GM19395 (cell line): ENCODE measurements around the gene HYI.
"Not testable (repeated sequence)": the region's sequence is repeated elsewhere in the genome, so short reads cannot be mapped to it uniquely, and the experiment has no call there.

Source experiments
- ATAC-seq: cut with Tn5 transposase; IDR thresholded peaks from one replicate; pipeline ENCODE4 v1.9.1; 2021; ENCODE audit warnings: mild to moderate bottlenecking, moderate library complexity; ENCODE audit not compliant: unreplicated experiment

Gene HYI, protein sequence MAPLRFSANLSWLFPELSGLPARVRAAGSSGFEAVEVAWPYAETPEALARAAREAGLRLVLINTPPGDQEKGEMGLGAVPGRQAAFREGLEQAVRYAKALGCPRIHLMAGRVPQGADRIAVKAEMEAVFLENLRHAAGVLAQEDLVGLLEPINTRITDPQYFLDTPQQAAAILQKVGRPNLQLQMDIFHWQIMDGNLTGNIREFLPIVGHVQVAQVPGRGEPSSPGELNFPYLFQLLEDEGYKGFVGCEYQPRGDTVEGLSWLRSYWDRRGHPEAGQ

DNA sequence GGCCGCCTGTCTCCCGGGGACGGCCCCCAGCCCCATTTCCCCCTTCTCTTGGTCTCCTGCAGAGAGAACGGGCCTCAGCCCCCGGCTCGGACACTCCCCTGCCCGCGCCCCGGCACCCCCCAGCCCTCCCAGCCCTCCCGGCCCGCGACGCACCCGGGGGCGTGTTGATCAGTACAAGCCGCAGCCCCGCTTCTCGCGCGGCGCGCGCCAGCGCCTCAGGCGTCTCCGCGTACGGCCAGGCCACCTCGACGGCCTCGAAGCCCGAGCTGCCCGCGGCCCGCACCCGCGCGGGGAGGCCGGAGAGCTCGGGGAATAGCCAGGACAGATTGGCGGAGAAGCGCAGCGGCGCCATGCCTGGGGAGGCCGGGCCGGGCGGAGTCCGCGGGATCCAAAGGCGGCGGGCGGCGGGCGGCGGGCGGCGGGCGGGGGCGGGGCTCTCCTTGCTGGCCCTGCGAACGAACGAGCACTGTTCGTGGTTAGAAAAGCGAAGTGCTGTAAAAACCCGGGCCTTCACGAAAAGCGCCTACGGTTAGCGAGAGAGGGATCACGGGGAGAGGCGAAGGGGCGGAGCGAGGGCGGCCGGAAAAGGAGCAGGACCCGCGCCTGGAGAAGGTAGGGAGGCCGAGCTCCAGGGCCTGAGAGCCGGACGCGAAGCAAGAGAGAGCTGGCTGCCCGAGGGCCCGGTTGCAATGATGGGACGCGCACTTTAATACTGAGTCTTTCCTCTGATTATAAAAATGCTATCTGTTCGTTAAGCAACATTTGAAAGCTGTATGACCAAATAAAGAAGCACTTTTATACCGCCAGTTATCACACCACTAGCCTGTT, at the start of gene HYI:
HYI (minus strand) TSS at position 490 of the 828 bp plus-strand sequence; CDS start at position 352, 138 bp downstream.
- ATAC-seq: peak; percentile 47

DNA sequence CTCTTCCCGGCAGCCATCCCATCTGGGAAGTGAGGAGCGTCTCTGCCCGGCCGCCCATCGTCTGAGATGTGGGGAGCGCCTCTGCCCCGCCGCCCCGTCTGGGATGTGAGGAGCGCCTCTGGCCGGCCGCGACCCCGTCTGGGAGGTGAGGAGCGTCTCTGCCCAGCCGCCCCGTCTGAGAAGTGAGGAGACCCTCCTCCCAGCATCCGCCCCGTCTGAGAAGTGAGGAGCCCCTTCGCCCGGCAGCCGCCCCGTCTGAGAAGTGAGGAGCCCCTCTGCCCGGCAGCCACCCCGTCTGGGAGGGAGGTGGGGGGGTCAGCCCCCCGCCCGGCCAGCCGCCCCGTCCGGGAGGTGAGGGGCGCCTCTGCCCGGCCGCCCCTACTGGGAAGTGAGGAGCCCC, 48.1 kb upstream of the HYI start:
- ATAC-seq: not testable (repeated sequence)

DNA sequence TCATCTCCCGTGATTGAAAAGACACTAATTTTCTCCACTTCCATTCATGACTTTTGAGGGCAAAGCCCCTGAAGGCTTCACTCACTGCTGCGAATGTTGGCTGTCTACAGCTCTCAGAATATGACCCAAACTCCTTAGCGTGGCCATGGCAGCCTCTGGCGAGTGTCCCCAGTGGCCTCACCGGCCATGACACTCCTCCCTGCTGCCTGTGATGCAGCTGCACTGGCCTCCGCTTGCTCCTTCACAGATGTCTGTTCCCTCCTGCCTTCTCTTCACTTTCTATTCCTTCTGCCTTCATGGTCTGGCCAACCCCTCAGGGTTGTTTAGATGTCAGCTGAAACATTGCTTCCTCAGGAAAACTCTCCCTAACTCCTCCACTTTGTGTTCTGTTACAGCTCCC, 46.2 kb upstream of the HYI start:
- ATAC-seq: no peak

DNA sequence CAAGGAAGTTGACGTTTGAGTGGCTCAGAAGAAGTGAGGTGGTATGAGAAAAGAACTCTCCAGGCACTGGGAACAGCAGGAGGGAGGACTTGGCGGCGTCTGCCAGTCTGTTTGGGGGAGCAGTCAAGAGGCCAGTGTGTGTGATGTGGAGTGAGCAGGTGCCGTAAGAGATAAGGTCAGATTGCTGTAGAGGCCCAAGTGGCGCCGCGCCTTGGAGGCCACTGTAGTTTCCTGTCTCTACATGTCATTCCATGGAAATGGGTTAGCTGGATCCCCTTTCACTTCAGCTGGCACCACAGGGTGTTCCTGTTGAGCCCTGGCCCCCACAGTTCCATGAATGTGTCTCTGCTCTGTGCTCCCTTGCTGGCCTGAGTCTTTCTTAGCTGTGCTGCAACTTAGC, 41.5 kb upstream of the HYI start:
- ATAC-seq: no peak

DNA sequence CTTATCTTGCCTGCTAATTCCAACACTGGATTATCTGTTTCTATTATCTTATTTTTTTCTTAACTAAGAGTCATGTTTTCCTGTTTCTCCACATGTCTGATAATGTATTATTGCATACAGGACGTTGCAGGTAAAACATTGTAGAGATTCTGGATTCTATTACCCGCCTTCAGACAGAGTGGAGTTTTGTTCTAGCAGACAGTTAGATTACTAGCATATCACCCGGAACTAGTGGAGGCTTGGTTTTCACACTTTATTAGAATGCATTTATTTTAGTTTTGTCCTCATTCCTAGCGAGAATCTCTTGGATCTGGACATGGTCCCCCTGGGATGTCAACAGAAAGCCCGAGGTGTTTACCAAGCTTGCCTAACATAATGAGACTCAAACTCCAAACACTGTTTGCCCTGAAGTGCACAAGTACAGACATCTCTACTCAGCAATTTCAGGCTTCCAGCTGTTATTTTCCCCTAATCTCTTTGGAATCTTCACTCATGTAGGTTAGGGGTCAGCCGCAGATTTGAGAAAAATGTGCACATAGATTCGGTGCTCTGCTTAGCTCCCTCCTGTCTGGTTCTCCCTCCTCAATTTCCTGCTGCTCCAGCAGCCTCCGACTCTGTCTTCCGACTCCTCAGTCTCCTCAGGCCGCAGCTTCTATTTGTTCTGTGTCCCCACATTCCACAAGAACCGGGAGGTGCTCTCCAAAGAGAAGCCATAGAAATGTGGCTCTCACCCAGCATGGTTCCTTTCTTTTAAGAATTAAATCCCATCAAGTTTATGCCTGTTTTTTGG, 40.1 kb upstream of the HYI start:
- no peak for ATAC-seq

DNA sequence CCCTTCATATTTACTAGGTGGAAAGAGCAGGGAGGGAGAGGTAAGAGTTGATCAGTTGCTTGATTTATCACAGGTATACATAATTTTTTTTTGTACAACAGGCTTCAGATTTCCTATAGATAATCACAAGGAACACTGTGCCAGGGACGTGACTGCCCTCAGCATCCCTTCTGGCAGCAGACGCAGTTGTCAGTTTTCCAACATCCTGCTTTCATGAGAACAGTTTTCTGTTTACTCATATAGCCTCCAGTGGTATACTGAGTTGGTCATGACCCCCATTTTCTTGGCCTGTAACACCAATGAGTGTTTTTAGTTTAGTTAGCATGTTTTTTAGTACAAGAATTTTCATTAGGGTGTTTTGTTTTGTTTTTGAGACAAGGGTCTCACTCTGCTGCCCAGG, 39.1 kb upstream of the HYI start:
- ATAC-seq: no peak

DNA sequence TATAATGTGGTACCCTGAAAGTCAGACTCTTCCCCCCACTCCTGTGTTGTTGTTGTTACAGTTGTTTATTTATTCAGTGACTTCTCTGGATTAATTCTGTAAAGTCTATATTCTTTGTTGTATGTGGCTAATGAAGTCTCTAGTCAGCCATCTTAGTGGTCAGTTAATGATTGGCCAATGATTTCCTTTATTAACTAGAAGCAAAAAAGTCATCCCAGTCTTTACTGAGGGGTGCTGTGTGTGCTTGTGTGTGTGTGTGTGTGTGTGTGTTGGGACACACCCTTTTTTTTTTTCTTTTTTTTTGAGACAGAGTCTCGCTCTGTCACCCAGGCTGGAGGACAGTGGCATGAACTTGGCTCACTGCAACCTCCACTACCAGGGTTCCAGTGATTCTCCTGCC, 37.3 kb upstream of the HYI start:
- no peak for ATAC-seq

DNA sequence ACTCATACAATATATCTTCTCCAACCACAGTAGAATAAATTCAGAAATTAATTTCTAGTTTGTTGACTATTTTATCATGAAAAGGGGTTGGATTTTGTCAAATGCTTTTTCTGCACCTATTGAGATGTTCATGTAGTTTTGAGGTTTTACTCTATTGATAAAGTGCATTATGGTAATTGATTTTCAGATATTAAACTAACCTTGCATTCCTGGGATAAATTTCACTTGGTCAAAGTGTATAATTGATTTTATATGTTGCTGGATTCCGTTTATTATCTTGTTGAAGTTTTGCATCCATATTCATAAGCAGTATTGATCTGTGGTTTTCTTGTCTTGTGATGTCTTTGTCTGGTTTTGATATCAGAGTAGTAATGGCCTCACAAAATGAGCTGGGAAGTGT, 34.4 kb upstream of the HYI start:
- ATAC-seq: no peak

DNA sequence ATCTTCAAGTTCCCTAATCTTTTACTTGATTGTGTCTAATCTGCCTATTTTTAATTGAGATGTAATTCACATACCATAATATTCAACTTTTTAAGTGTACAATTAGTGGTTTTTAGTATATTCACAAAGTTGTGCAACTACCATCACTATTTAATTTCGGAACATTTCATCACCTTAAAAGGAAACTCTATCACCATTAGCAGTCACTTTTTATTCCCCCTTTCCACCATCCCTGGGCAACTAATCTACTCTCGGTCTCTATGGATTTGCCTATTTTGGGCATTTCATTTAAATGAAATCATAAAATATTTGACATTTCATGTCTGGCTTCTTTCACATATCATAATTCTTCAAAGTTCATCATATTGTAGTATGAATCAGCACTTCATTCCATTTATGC, 30.6 kb upstream of the HYI start:
- ATAC-seq: no peak

DNA sequence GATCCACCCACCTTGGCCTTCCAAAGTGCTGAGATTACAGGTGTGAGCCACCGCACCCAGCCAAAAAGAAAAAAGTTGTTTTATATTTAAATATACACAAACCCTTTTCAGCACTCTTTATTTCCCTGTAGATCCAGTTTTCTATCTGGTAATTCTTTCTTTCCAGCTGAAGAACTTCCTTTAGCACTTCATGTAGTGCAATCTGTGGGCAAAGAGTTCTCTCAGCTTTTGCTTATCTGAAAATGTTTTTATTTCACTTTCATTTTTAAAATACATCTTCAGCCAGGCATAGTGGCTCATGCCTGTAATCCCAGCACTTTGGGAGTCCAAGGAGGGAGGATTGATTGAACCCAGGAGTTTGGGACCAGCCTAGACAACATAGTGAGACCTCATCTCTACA, 28.5 kb upstream of the HYI start:
- ATAC-seq: no peak

DNA sequence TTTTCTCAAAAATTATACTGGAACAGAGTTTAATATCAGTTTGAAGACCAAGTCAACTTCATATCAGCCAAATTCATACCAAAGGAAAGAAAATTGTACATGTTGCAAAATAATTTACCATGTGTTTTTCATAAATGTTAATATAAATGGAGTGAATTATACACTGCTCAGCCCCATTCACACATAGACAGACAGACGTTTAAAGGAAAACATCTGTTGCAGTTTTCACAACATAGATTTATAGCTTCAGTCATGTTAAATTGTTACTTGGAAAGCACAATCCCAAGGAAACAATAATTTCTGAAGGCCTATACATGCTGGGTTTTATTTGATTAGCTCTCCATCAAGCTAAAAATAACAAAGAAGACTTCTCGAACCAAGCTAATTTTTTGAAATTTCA, 27.8 kb upstream of the HYI start:
- ATAC-seq: no peak

DNA sequence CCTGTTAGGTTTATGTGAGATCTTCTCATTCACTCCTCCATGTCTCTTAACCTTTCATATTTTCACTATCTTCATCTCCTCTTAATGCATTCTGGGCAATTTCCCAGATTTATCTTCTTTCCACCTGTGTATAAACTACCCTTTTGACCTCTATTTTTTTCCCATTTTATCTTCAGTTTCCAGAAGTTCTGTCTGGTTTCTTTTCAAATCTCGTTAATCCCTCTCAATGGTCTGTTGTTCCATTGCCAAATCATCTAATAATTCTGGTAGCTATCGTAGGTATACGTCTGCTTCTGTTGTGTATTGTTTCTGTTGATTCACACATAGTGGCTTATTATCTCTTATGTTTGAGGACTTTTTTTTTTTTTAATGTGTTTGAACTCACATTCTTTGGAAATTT, 25.7 kb upstream of the HYI start:
- ATAC-seq: no peak

DNA sequence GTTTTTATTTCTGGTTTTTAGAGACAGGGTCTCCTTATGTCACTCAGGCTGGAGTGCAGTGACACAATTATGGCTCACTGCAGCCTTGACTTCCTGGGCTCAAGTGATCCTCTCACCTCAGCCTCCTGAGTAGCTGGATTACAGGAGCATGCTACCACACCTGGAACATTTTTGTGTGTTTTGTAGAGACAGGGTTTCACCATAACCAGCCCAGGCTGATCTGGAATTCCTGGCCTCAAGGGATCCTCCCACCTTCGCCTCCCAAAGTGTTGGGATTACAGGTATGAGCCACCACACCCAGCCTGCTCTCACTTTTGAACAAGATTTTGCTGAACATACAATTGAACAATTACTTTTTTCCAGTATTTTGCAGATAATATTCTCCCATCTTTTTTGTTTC, 24.0 kb upstream of the HYI start:
- no peak for ATAC-seq

DNA sequence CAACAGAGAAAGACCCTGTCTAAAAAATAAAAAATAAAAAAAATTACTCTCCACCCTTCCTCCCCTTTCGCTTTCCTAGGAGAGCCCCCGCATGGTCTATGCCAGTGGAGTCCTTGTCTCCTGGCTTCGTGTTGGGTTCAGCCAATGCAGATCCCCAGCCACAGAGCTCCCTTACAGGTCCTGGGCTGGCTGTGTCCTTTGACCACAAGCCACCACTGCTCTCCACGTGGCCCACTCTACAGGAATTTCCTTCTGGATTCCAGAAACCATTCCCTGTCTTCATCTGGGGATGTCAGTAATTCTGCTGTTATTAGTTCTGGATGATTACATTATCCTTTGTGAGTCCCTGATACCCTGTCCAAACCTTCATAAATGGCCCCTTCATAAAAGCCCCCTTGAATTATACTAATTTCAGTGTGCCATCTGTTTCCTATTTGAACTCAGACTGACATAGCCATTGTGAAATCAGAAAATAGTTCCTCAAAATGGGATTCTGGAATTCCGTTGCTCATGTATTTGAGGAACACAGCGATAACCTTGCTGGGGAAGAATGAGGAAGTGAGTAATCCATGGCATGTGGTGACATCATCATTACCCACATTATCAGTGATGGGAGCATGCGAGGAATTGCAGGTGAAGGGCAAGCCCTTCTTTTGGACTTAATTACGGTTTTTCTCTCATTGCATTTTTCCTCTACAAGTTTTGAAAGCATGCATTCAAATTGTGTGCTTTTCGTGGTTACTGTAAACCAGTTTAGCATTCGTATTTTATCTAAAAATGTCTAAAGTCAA, 22.1 kb upstream of the HYI start:
- ATAC-seq: not testable (repeated sequence)

DNA sequence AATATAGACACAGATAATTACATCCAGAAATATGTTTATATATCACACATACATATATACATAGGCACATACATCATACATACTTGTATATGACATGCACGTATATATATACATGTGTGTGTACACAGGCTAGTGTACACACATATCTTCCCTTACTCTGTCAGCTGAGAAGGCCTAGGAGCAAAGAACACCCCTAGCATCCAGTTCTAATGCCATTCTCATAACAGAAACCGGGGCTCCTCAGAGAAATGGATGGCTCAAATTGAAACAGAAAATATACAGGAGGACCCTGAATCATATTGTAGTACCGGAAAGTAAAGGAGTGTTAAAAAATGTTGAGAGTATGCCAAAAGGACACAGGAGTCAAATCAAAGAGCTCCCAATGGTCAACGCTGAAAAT, 19.7 kb upstream of the HYI start:
- ATAC-seq: no peak

DNA sequence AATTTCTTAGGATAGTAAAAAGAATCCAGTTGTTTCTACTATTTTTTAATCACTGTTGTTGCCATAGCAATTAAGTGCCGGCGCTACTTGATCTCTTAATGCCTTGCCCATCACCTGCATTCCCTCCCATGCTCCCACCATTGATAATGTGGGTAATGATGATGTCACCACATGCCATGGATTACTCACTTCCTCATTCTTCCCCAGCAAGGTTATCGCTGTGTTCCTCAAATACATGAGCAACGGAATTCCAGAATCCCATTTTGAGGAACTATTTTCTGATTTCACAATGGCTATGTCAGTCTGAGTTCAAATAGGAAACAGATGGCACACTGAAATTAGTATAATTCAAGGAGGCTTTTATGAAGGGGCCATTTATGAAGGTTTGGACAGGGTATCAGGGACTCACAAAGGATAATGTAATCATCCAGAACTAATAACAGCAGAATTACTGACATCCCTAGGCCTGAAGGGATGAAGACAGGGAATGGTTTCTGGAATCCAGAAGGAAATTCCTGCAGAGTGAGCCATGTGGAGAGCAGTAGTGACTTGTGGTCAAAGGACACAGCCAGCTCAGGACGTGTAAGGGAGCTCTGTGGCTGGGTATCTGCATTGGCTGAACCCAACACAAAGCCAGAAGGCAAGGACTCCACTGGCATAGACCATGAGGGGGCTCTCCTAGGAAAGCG, 18.9 kb upstream of the HYI start:
- not testable (repeated sequence) for ATAC-seq

DNA sequence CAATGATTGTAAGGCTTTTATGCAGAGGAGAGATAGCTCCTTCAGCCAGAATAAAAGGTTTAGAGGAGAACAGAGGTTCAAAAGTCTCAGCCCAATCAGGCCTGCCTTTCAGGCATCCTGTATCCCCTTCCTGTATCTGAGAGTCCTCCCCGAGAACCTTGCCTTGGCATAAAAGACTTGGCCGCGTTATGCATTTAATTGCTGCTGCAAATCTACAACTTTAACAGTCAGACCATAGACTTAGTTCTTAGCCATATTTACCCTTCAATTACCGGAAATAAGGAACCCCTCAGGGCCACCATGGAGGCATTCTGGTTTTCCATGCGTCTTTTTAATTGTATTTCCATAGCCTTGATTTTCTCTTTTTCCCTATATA, 18.3 kb upstream of the HYI start:
- ATAC-seq: no peak

DNA sequence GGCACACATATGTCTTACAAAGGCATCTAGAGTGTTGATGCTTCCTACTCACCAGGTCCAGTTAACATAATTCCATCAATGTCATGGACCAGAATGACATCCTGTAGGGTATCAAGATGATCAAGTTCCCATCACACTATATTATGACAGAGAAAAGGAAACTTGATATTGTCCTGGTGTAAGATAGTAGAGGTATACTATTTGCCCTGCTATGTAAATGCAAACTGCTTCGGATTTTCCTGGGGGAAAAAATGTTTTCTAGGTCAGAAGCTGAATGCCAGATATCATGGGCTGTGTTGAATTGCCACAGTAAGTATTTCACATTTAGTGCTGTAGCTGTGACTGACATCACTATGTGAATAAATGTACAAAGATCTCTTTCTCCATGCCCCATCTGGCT, 16.2 kb upstream of the HYI start:
- no peak for ATAC-seq

DNA sequence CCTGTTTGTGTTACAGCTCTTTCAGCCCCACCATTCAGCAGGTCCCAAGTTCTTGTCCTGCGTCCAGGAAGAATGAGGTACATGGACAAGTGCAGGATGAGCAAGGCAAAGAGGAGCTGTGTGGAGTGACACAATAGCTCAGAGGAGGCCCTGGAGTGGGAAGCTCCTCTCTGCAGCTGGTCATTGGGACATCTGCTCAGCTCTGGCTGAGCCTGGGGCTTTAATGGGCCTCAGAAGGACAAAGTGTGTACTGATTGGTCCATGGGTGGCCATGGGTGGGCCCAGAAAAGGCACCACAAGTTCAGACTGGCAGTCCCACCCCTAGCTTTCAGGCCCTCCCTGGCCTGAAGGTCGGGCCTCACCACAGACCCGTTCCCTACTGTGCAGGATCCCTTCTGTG, 14.7 kb upstream of the HYI start:
- ATAC-seq: no peak

DNA sequence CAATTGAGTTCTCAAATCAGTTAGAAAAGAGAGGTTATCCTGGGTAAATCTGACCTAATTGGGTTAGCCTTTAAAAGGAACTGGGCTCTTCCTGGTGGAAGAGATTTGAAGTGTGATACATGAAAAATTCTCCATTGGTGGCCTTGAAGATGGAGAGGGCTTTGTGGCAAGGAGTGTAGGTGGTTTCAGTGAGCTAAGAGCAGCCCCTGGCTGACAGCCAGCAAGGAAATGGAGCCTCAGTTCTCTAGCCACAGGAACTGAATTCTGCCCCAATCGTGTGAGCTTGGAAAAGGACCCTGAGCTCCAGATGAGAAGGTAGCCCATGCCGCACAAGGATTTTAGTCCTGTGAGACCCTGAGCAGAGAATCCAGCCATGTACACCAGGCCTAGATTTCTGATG, 12.7 kb upstream of the HYI start:
- ATAC-seq: no peak
